HTERT RPE-1 (cell line): ENCODE measurements around the gene C15orf39.

Experiments used
- in situ Hi-C: fragments of 300-500 bp; cut with MboI; formaldehyde crosslinking; loops from 4 replicates; pipeline ENCODE4 v1.14.3; 2020; ENCODE audit warnings: low sequenced_read_pairs

The C15orf39 gene

DNA sequence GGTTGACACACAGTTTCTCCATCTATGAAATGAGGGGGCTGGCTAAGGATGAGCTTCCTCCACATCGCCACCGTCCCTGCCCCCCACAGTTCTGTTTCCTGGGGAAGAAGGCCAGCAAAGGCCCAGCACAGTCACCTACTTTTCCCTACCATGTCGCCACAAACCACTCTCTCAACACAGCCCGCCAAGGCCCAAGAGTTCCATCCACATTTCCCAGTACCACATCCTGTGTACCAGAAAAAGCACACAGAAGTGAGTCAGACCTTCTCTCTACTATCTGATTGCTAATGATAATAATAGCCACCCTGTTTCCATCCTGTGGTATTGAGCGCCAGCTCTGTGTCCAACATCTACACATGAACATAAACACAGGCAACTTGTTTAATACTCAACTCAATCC is 30.3 kb upstream of the C15orf39 start:
- in situ Hi-C loops, result no loop called here

DNA sequence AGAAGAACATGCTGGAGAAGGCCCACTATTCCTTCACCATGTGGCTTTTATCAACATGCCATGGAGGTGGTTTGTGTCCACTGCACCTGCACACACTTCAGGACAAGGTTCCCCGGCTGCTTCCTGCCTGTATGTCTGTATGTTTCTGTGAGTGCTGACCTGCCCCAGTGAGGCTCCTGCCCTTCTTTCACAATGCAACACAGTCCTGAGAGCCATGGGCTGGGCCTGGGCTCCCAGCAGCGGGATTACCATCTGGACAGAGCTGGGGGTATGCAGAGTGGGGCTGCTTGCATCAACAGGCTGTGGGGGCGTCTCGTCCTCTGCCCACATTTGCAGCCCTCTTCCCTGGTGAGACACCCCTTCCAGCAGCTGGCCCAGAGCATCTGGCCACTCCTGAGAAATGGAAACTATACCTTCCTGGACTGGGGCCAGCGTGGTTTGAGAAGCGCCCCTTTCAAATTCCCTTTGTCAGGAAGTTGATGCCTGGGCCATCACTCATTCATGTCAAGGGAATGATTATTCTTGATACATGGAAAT is 29.3 kb upstream of the C15orf39 start:
- in situ Hi-C loops, result no loop called here

DNA sequence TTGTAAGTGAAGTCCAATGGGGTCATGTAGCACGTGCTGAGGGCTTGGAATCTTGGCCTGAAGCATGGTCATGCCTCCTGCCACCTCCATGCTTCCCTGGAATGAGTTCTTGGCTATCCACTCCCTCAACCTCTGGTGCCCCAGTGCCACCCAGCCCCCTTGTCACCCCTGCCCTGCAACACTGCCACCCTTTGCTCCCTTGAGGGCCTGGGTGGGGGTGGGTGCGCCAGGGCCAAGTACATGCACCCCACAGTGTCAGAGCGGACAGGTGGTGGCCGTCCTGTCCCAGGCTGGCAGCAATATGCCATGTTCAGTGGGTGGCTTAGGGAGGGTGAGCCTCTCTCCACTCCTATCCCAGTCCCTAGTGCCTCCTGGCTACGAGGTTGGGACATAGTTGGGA is 27.6 kb upstream of the C15orf39 start:
- in situ Hi-C loops, result no loop called here

DNA sequence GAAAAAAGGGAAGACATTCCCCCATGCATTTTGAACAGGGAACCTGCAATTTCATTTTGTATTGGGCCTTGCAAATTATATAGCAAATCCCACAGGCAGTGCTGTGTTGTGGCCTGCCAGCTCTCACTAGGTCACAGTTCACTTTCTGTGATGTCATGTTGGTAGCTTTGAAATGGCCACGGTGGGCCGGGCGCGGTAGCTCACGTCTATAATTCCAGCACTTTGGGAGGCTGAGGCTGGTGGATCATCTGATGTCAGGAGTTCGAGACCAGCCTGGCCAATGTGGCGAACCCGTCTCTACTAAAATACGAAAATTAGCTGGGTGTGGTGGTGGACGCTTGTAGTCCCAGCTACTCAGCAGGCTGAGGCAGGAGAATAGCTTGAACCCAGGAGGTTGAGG is 27.0 kb upstream of the C15orf39 start:
- in situ Hi-C loops, result no loop called here

GRCh38 chr15:75176396-75176761 is 25.3 kb upstream of the C15orf39 start:
- in situ Hi-C loops, result no loop called here

DNA sequence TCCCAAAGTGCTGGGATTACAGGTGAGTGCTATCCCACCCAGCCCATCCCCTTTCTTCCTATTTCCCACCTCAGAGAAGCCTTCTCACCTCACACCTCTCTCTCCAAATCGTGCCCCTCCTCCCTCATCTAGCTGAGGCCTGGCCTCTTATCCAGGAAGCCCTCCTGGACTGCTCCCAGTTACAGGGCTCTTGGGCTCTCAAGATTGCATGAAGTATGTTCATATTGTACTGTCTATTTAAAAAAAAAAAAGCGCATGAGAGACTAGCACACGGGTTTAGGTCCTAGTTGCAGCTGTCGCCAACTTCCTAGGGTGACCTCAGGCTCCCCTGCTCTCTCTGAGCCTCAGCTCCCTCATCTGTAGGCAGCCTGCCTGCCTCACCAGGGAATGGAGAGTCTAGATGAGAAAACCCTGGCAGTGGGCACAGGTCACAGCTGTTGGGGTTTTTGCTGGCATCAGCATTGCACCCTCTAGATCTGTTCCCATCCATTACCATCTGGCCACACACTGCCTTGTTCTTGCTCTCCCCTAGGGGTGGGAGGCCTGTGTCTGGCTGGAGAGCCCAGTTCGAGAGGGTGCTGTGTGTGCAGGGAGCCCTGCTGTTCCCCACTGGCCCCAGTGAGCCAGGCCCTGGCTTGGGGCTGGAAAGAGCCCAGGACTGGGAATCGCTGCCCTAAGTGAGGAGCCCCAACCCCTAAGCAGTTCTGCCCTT is 24.2 kb upstream of the C15orf39 start:
- in situ Hi-C loops, result no loop called here

DNA sequence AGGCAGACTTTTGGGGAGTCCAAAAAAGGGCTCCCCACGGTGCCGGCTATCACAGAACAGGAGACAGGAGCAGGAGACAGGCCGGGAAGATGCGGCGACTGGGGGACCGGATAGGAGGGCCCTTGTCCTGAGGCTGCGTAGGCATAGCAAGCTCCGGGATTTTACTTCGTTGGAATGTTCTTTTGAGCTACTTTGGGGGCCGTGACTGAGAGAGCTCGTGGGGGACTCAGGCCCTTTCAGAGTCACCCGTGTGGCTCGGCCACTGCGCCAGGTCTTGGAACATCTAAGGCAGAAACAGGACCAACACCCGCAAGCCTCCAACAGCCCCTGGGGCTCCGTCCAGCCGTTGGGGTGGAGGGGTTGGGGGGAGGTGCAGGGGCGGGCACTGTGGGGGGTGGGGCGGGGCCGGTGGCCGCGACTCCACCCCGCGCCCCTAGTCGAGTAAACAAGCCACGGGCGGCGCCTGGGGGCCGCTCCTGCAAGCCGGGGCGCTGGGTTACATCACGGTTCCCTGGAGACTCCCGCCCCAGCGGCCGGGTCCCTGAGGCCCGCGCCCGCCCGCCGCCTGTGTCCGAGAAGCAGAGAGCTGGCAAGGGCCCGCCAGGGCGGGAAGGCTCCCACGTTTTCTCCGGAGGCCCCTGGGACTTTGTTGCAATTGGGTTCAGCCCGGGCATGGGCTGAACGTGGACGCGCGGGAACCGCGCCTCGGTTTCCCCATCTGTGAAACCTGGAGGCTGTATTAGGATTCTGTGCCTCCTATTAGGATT is 23.3 kb upstream of the C15orf39 start:
- in situ Hi-C loops, result no loop called here

GRCh38 chr15:75178938-75179745 is 22.5 kb upstream of the C15orf39 start:
- in situ Hi-C loops, result no loop called here

DNA sequence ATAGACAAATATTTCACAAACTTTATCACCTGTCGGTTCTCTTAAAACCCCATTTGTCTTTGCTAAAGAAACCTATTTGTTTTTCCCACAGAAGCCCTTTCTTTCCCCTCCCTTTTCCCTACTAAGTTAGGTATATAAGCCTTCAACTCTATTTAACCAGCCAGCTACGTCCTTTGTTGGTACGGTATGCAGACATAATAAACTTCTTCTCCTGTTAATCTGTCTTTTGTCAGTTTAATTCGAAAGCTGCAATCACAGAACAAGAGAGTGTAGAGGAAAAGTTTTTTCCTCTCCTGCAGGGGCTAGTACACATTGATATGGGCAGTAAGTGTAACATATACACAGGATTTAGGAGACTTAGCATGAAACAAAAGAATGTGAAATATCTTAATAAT is 21.9 kb upstream of the C15orf39 start:
- in situ Hi-C loops, result no loop called here

- in situ Hi-C loops, result no loop called here
These were observed 19.9 kb upstream of the C15orf39 start for GRCh38 chr15:75181780-75182179.

DNA sequence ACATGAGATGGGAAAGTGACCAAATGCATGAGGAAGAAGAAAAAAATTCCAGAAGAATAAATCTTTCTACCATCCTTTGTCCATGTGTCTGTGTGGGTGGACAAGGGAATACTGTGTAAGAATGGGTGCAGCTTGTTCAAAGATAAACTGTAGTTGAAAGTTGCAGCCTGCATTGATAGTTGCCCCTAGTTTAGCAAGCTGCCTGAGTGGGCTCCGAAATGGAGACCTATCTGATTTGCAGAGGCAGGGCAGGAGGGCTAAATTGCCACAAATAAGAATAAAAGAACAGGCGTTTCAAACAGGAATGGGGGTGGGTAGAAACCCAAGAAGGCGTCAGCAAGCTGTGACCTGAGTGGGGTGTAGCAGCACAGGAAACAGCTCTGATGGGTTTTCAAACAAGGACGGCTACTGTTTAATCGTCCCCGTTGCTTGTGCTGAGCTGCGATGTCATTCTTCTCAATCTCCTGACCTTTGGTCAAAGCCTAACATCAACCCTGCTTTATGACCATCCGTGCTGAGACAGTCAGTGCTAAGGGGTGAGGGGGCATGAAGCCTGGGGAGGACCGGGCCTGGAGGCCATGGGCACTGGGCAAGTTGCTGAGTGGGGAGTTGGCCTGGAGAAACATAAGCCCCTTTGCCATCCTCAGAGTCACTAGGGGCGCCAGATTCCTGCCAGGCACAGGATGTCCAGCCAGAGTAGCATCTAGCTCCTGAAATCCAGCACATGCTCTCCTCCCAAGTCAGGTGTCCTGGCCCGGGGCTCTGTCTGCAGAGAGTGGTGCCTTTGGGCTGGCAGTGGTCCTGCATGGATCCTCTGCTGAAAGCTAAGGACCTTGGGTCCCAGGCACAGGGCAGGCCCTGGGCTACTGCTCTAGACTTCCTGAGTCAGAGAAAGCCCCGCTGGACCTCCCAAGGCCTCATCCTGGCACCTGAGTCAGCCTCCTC is 19.2 kb upstream of the C15orf39 start:
- in situ Hi-C loops, result no loop called here

- in situ Hi-C loops, result no loop called here
These were observed 16.2 kb upstream of the C15orf39 start for GRCh38 chr15:75185271-75186029.

GRCh38 chr15:75186044-75186443 is 15.6 kb upstream of the C15orf39 start:
- in situ Hi-C loops, result no loop called here

DNA sequence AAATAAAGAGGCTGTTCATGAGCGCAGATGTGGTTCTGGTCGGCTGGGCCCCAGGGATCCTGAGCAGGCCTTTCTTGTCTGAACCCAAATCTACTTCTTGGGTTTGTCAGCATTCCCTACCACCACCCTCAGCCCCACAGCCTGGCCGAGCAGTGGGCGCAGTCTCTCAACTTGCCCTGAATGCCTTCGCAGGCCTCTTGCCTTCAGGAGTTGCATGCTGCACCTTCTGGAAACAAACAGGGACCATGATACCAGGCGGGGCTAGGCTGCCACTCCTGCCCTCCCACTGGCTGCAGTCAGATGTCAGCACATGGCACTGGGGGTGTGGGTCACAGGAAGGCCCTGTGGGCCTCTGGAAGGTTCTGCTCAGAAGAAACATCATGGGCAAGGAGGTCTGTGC is 13.2 kb upstream of the C15orf39 start:
- in situ Hi-C loops, result no loop called here

GRCh38 chr15:75191235-75191634 is 10.4 kb upstream of the C15orf39 start:
- in situ Hi-C loops, result no loop called here

DNA sequence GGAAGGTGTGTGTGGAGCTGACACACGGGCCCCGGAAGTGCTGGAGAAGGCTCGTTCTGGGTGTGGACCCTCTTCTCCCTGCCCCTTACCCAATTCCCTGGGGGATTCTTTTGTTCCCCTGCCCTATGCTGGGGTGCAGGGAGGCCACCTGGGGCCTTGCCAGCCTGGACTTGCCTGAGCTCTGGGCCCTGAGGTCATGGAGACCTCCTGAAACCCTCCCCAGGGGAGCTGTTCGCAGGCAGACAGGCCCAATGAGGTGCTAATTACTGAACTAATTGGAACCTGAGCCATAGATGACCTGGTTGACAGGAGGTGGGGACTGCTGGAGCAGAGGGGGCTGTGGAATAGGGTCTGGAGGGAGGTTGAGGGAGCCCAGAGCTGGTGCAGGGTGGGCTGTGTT is 9.4 kb upstream of the C15orf39 start:
- in situ Hi-C loops, result no loop called here

GRCh38 chr15:75193272-75193671 is 8.4 kb upstream of the C15orf39 start:
- in situ Hi-C loops, result no loop called here

- in situ Hi-C loops, result no loop called here
These were observed 7.7 kb upstream of the C15orf39 start for GRCh38 chr15:75193976-75194375.

DNA sequence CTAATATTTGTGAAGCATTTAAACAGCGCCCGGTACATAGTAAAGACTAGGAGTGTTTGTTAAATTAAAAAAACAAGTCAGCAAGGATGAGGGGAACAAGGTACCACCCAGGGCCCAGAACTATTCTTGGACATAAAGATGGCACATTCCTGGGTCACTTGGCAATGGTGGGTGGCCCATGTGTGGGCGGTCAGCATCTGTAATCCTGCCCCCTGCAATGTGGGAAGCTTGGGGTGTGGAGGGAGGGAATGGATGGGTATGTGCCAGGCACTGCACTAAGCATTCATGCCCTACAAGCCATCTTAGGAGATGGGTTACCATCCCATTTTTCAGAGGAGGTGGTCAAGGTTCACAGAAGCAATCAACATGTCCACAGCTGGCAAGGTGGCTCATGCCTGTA is 7.3 kb upstream of the C15orf39 start:
- in situ Hi-C loops, result no loop called here
